Right atrium auricular region (tissue), 2 donors: Measurements from ENCODE around the gene SLC25A36. TPM values are rescaled to one million over a fixed set of nuclear protein-coding genes. Genes with fewer than 3 reads are reported as not detected.

Source experiments
- DNase-seq: peaks from one replicate; pipeline ENCODE4 v3.0.0-alpha.2; 2019; ENCODE audit warnings: low spot score
- H3K27ac ChIP-seq, 2 donors: fragments of 200-600 bp; sonication (generic); 1 replicate in 1 of 2; 2 replicates in 1 of 2; pipeline ENCODE4 v1.5.1; 2016 to 2019
- H3K27me3 ChIP-seq, 2 donors: fragments of 200-600 bp; sonication (generic); one replicate each; pipeline versions ENCODE4 v1.5.1 to v1.6.0; 2017 to 2019
- H3K36me3 ChIP-seq: fragments of 200-600 bp; sonication (generic); one replicate; pipeline ENCODE4 v1.5.1; 2016
- H3K4me1 ChIP-seq, 2 donors: fragments of 200-600 bp; sonication (generic); one replicate each; pipeline versions ENCODE4 v1.5.1 to v1.6.0; 2017 to 2019
- H3K4me3 ChIP-seq, 2 donors: fragments of 200-600 bp; sonication (generic); 1 replicate in 1 of 2; 2 replicates in 1 of 2; pipeline ENCODE4 v1.5.1; 2017 to 2019; ENCODE audit warnings: mild to moderate bottlenecking in 1 of 2, moderate library complexity in 1 of 2
- H3K9me3 ChIP-seq, 2 donors: fragments of 200-600 bp; sonication (generic); one replicate each; pipeline ENCODE4 v1.5.1; 2019
- CTCF ChIP-seq, 2 donors: fragments of 200-600 bp; sonication (generic); IDR thresholded peaks; one replicate each; pipeline ENCODE4 v1.5.1; 2019; ENCODE audit warnings: antibody characterized with exemption in 2 of 2
- total RNA-seq, 2 donors: library from RNA; depleted of rRNA; stranded (reverse); fragments of >200 nt; gene quantifications; one replicate each; pipeline ENCODE4 v1.1.0, GENCODE V29; 2016

Gene SLC25A36
- total RNA-seq, 2 donors from 2014 or later: 31.0 to 78.8 TPM

- no peak for TF ChIP-seq CTCF (IDR thresholded peaks at IDR 0.05)
- Histone ChIP-seq H3K9me3 (no peaks in the 10 kb centered on the region), H3K27ac (no peak overlapping the region), H3K4me1 (no peaks in the 10 kb centered on the region), H3K27me3 (no peaks in the 10 kb centered on the region), H3K36me3 (no peaks in the 10 kb centered on the region), H3K4me3 (no peak overlapping the region)
- DNase-seq: no peak
These were observed 38.4 kb upstream of the SLC25A36 start for GRCh38 chr3:140903196-140903595.

- Histone ChIP-seq H3K27ac (no peak overlapping the region), H3K4me1 (no peaks in the 10 kb centered on the region), H3K27me3 (no peaks in the 10 kb centered on the region), H3K9me3 (no peaks in the 10 kb centered on the region), H3K4me3 (no peak overlapping the region), H3K36me3 (no peaks in the 10 kb centered on the region)
- TF ChIP-seq CTCF (IDR thresholded peaks at IDR 0.05): no peak
- no peak for DNase-seq
These were observed 37.1 kb upstream of the SLC25A36 start for GRCh38 chr3:140904521-140904920.

- Histone ChIP-seq H3K9me3 (no peaks in the 10 kb centered on the region), H3K4me1 (no peaks in the 10 kb centered on the region), H3K4me3 (no peak overlapping the region), H3K27ac (no peak overlapping the region), H3K36me3 (no peaks in the 10 kb centered on the region), H3K27me3 (no peaks in the 10 kb centered on the region)
- TF ChIP-seq CTCF (IDR thresholded peaks at IDR 0.05): no peak
- DNase-seq: no peak
These were observed 36.1 kb upstream of the SLC25A36 start for GRCh38 chr3:140905559-140905958.

- no peaks in the 10 kb centered on the region for H3K27me3 ChIP-seq
- H3K4me1 ChIP-seq: no peaks in the 10 kb centered on the region
- no peaks in the 10 kb centered on the region for H3K36me3 ChIP-seq
- no peak overlapping the region for H3K4me3 ChIP-seq
- TF ChIP-seq CTCF (IDR thresholded peaks at IDR 0.05): no peak
- no peak overlapping the region for H3K27ac ChIP-seq
- DNase-seq: no peak
- H3K9me3 ChIP-seq: no peaks in the 10 kb centered on the region
These were observed 34.9 kb upstream of the SLC25A36 start for GRCh38 chr3:140906785-140907184.

- TF ChIP-seq CTCF (IDR thresholded peaks at IDR 0.05): no peak
- Histone ChIP-seq H3K27me3 (no peaks in the 10 kb centered on the region), H3K36me3 (no peaks in the 10 kb centered on the region), H3K4me3 (peak overlapping the region in 1 of 2 donors; percentile 26), H3K27ac (no peak overlapping the region), H3K9me3 (no peaks in the 10 kb centered on the region), H3K4me1 (no peaks in the 10 kb centered on the region)
- DNase-seq: no peak
These were observed 30.8 kb upstream of the SLC25A36 start for GRCh38 chr3:140910860-140911259.

GRCh38 chr3:140911822-140912221 is 29.8 kb upstream of the SLC25A36 start:
- no peaks in the 10 kb centered on the region for H3K9me3 ChIP-seq

More at GRCh38 chr3:140911822-140912221, 29.8 kb upstream of the SLC25A36 start:
- Histone ChIP-seq H3K4me1 (no peaks in the 10 kb centered on the region), H3K36me3 (no peaks in the 10 kb centered on the region), H3K27ac (no peak overlapping the region), H3K4me3 (no peak overlapping the region), H3K27me3 (no peaks in the 10 kb centered on the region)
- no peak for TF ChIP-seq CTCF (IDR thresholded peaks at IDR 0.05)
- DNase-seq: no peak
